Thyroid gland (tissue), 4 donors: ENCODE measurements around the gene ODC1. TPM values are rescaled to one million over a fixed set of nuclear protein-coding genes. Genes with fewer than 3 reads are reported as not detected.
A peak's percentile ranks its signal among the peaks of the same experiment; 100 is the strongest.

ENCODE experiments used
- DNase-seq, 2 donors: peaks; one replicate each; pipeline ENCODE4 v3.0.0-alpha.2; 2019
- H3K27ac ChIP-seq, 3 donors: fragments of 200-600 bp; sonication (generic); 1 replicate in 2 of 3; 2 replicates in 1 of 3; pipeline ENCODE4 v1.5.1; 2016 to 2019; ENCODE audit warnings: mild to moderate bottlenecking in 1 of 3, moderate library complexity in 1 of 3
- H3K27me3 ChIP-seq: fragments of 200-600 bp; sonication (generic); one replicate; pipeline ENCODE4 v1.5.1; 2019
- H3K36me3 ChIP-seq, 2 donors: fragments of 200-600 bp; sonication (generic); one replicate each; pipeline ENCODE4 v1.5.1; 2016 to 2019
- H3K4me1 ChIP-seq, 2 donors: fragments of 200-600 bp; sonication (generic); one replicate each; pipeline ENCODE4 v1.5.1; 2017 to 2019
- H3K4me3 ChIP-seq, 3 donors: fragments of 200-600 bp; sonication (generic); replicated peaks in 1 of 3; 1 replicate in 2 of 3; 2 replicates in 1 of 3; pipeline ENCODE4 v1.5.1; 2016; ENCODE audit warnings: mild to moderate bottlenecking in 1 of 3
- H3K9me3 ChIP-seq: fragments of 200-600 bp; sonication (generic); one replicate; pipeline ENCODE4 v1.5.1; 2017
- CTCF ChIP-seq, 6 experiments: fragments of 200-600 bp in 3 of 6; fragments of 450-650 bp in 3 of 6; sonication (generic) in 3 of 6; IDR thresholded peaks; one replicate each; pipeline ENCODE4 v1.5.1; 2016 to 2019; ENCODE audit warnings: antibody characterized with exemption in 6 of 6, mild to moderate bottlenecking in 2 of 6, inconsistent platforms in 1 of 6, moderate library complexity in 1 of 6
- POLR2A ChIP-seq, 2 donors: fragments of 450-650 bp; IDR thresholded peaks; one replicate each; pipeline ENCODE4 v1.6.1; 2017; ENCODE audit warnings: antibody characterized with exemption in 2 of 2, mild to moderate bottlenecking in 2 of 2, moderate library complexity in 1 of 2
- WGBS, 2 donors: methylation state at CpG; one replicate each; pipeline ENCODE4 v1.1.5; 2017; 5-methylcytosine and 5-hydroxymethylcytosine counted together
- intact Hi-C: fragments of 100-400 bp; cut with DNase I; formaldehyde crosslinking; loops from one replicate; pipeline ENCODE4 v1.15.1; 2023
- total RNA-seq, 4 donors: library from RNA; depleted of rRNA; stranded (reverse); fragments of >200 nt; gene quantifications; one replicate each; pipeline ENCODE4 v1.2.3, GENCODE V29; 2016

Gene ODC1
- total RNA-seq, 4 donors from 2014 or later, result 72.0 to 126 (median 84.9) TPM

DNA sequence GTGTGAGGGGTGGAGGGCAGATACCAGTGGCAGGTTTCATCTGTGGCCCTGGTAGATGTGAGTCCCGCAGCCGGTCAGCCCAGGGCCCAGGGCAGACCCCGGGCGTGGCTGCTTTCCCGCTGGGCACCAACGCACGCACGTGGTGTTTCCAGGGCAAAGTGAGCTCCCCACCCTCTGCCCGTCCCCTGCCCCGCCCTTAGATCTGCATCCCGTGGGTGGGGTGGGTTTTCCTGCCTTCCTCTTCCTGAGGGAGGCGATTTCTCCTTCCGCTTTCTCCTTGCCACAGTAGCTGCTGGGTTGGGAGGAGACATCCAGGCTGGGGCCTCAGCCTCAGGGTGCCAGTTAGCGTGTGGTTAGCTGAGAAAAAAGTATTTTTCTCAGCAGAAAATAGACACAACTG is 49.6 kb downstream of the ODC1 start:
- no peaks in the 10 kb centered on the region for H3K9me3 ChIP-seq
- H3K27ac ChIP-seq, result no peak overlapping the region
- DNase-seq, result no peak
- H3K36me3 ChIP-seq, result no peaks in the 10 kb centered on the region
- TF ChIP-seq CTCF (IDR thresholded peaks at IDR 0.05) (no peak), POLR2A (IDR thresholded peaks at IDR 0.05) (no peak)
- peaks cover 0 to 16% of the 10 kb centered on the region in 2 donors for H3K4me1 ChIP-seq
- 74 to 81% methylated on average over 12 to 14 of the region's 14 CpGs for WGBS, 2 donors
- H3K4me3 ChIP-seq, result no peak overlapping the region
- H3K27me3 ChIP-seq, result no peaks in the 10 kb centered on the region
- intact Hi-C loops, result no loop called here

- 76 to 80% methylated on average over 3 to 4 of the region's 4 CpGs for WGBS, 2 donors
- H3K4me1 ChIP-seq, result peaks cover 0 to 21% of the 10 kb centered on the region in 2 donors
- TF ChIP-seq POLR2A (IDR thresholded peaks at IDR 0.05), result no peak
- TF ChIP-seq CTCF (IDR thresholded peaks at IDR 0.05), result no peak
- no peaks in the 10 kb centered on the region for H3K9me3 ChIP-seq
- no peaks in the 10 kb centered on the region for H3K36me3 ChIP-seq
- H3K4me3 ChIP-seq, result no peak overlapping the region
- intact Hi-C loops, result no loop called here
- no peak overlapping the region for H3K27ac ChIP-seq
- no peak for DNase-seq
- no peaks in the 10 kb centered on the region for H3K27me3 ChIP-seq
These were observed 50.2 kb downstream of the ODC1 start for GRCh38 chr2:10397878-10398277.

- TF ChIP-seq CTCF (IDR thresholded peaks at IDR 0.05) (no peak), POLR2A (IDR thresholded peaks at IDR 0.05) (no peak)
- no peak overlapping the region for H3K27ac ChIP-seq
- intact Hi-C loops, result no loop called here
- no peaks in the 10 kb centered on the region for H3K9me3 ChIP-seq
- peaks cover 0 to 23% of the 10 kb centered on the region in 2 donors for H3K4me1 ChIP-seq
- 61 to 89% methylated on average over 4 to 11 of the region's 16 CpGs for WGBS, 2 donors
- H3K36me3 ChIP-seq, result no peaks in the 10 kb centered on the region
- no peak overlapping the region for H3K4me3 ChIP-seq
- no peaks in the 10 kb centered on the region for H3K27me3 ChIP-seq
- DNase-seq, result no peak
These were observed 50.7 kb downstream of the ODC1 start for GRCh38 chr2:10397297-10397875.

DNA sequence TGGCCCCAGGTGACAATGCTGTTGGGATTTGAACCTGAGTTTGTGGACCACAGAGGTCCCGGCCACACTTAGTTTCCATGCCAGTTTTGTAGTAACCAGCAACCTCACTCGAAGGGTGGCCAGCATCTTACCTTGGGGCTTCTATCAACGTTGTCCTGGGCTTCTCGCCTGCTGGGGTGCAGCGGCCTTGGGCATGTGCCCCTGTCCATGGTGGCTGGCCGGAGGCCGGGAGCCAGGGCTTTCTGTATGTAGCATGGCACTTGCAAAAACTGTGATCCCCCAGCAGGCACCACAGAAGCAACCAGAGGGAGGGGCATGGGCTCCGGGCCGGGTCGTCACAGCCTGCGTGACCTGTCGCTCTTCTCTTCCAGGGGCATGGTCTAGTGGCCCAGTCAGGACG is 51.7 kb downstream of the ODC1 start:
- no peak for TF ChIP-seq POLR2A (IDR thresholded peaks at IDR 0.05)
- TF ChIP-seq CTCF (IDR thresholded peaks at IDR 0.05), result no peak
- no peak for DNase-seq
- Histone ChIP-seq H3K27me3 (no peaks in the 10 kb centered on the region), H3K36me3 (no peaks in the 10 kb centered on the region), H3K27ac (no peak overlapping the region), H3K4me1 (peaks cover 0 to 17% of the 10 kb centered on the region in 2 donors), H3K9me3 (no peaks in the 10 kb centered on the region), H3K4me3 (no peak overlapping the region)
- WGBS, 2 donors, result 79 to 94% methylated on average over 10 to 13 of the region's 13 CpGs
- intact Hi-C loops, result no loop called here

GRCh38 chr2:10395893-10396292 is 52.2 kb downstream of the ODC1 start:
- intact Hi-C loops, result no loop called here
- Histone ChIP-seq H3K27ac (no peak overlapping the region), H3K4me3 (no peak overlapping the region), H3K4me1 (peaks cover 0 to 13% of the 10 kb centered on the region in 2 donors), H3K9me3 (no peaks in the 10 kb centered on the region), H3K27me3 (no peaks in the 10 kb centered on the region), H3K36me3 (no peaks in the 10 kb centered on the region)
- WGBS, 2 donors, result 52 to 92% methylated on average over 2 to 12 of the region's 14 CpGs
- peak; percentile 58 to 62 for DNase-seq
- TF ChIP-seq POLR2A (IDR thresholded peaks at IDR 0.05) (no peak), CTCF (IDR thresholded peaks at IDR 0.05) (no peak)
